ELF-1 (cell line): Measurements from ENCODE around the gene HOXA4.

ENCODE experiments used
- DNase-seq: peaks from one replicate; pipeline ENCODE4 v3.0.0-alpha.2; 2016; ENCODE audit warnings: low read depth, low spot score

HOXA4 gene

GRCh38 chr7:27147199-27148030, 16.9 kb upstream of the HOXA4 start, which contains the start of gene HOXA6:
Gene HOXA6 (minus strand): TSS chr7:27147774. CDS start chr7:27147749, 25 bp downstream.
- DNase-seq = peak; percentile 58

GRCh38 chr7:27146491-27147198, 16.1 kb upstream of the HOXA4 start:
- no peak for DNase-seq

GRCh38 chr7:27145914-27146412, 15.4 kb upstream of the HOXA4 start:
- DNase-seq = no peak

GRCh38 chr7:27145165-27145913, 14.8 kb upstream of the HOXA4 start:
- peak; percentile 43 for DNase-seq

GRCh38 chr7:27144781-27145164, 14.2 kb upstream of the HOXA4 start:
- peak; percentile 45 for DNase-seq

GRCh38 chr7:27143950-27144780, 13.6 kb upstream of the HOXA4 start:
- DNase-seq = peak; percentile 24

- peak; percentile 96 for DNase-seq
Observed at GRCh38 chr7:27143023-27143949, 12.7 kb upstream of the HOXA4 start, which contains the start of gene HOXA5. Gene HOXA5 (minus strand): TSS chr7:27143681. CDS start chr7:27143607, 74 bp downstream.

- DNase-seq = no peak
Observed at GRCh38 chr7:27142580-27143022, 12.0 kb upstream of the HOXA4 start.

GRCh38 chr7:27141923-27142579, 11.5 kb upstream of the HOXA4 start:
- DNase-seq = peak; percentile 83

- DNase-seq = no peak
Observed at GRCh38 chr7:27141137-27141922, 10.8 kb upstream of the HOXA4 start.

- no peak for DNase-seq
Observed at GRCh38 chr7:27140126-27140857, 9.7 kb upstream of the HOXA4 start.

GRCh38 chr7:27139334-27140125, 9.0 kb upstream of the HOXA4 start:
- DNase-seq = peak; percentile 68

- DNase-seq = peak; percentile 61
Observed at GRCh38 chr7:27138985-27139333, 8.4 kb upstream of the HOXA4 start.

GRCh38 chr7:27138472-27138871, 7.9 kb upstream of the HOXA4 start:
- no peak for DNase-seq

GRCh38 chr7:27137640-27138315, 7.2 kb upstream of the HOXA4 start:
- DNase-seq = no peak

GRCh38 chr7:27134392-27134791, 3.8 kb upstream of the HOXA4 start:
- DNase-seq = no peak
